Endothelial cell (in vitro differentiated cells): Measurements from ENCODE around the gene KCTD15. TPM values are rescaled to one million over a fixed set of nuclear protein-coding genes. Genes with fewer than 3 reads are reported as not detected.

Source experiments
- DNase-seq: peaks from one replicate; pipeline ENCODE4 v3.0.0; 2021; ENCODE audit warnings: low spot score
- H3K27ac Mint-ChIP-seq: one replicate; pipeline ENCODE4 v1.8.0; 2021; ENCODE audit warnings: mixed read lengths, inconsistent platforms; ENCODE audit not compliant: unreplicated experiment
- H3K27me3 Mint-ChIP-seq: one replicate; pipeline ENCODE4 v1.8.0; 2021; ENCODE audit warnings: mild to moderate bottlenecking, moderate library complexity, mixed read lengths, inconsistent platforms; ENCODE audit not compliant: unreplicated experiment
- H3K36me3 Mint-ChIP-seq: one replicate; pipeline ENCODE4 v1.8.0; 2021; ENCODE audit warnings: mild to moderate bottlenecking, low read depth, mixed read lengths, inconsistent platforms; ENCODE audit not compliant: unreplicated experiment
- H3K4me1 Mint-ChIP-seq: one replicate; pipeline ENCODE4 v1.8.0; 2021; ENCODE audit warnings: mild to moderate bottlenecking, mixed read lengths, inconsistent platforms; ENCODE audit not compliant: unreplicated experiment
- H3K4me3 Mint-ChIP-seq: one replicate; pipeline ENCODE4 v1.8.0; 2021; ENCODE audit warnings: mild to moderate bottlenecking, mixed read lengths, inconsistent platforms; ENCODE audit not compliant: unreplicated experiment
- H3K9me3 Mint-ChIP-seq: one replicate; pipeline ENCODE4 v1.8.0; 2021; ENCODE audit warnings: mixed read lengths, inconsistent platforms; ENCODE audit not compliant: unreplicated experiment
- total RNA-seq: library from RNA; stranded (reverse); fragmentation: NEBNext Ultra II Directional; extraction: Animal tissue kit (Norgen Biotek cat#: 25700); gene quantifications from one replicate; pipeline ENCODE4 v1.2.1, GENCODE V29; 2021; ENCODE audit not compliant: unreplicated experiment
- TF ChIP-seq, protein P1 (sequence below): fragments of 200-600 bp; sonication (generic); IDR thresholded peaks from one replicate; pipeline ENCODE4 v1.5.0; 2021; ENCODE audit warnings: antibody characterized with exemption; ENCODE audit not compliant: unreplicated experiment

Gene KCTD15
- total RNA-seq, 1 donor from 2014 or later, result 81.1 TPM

DNA sequence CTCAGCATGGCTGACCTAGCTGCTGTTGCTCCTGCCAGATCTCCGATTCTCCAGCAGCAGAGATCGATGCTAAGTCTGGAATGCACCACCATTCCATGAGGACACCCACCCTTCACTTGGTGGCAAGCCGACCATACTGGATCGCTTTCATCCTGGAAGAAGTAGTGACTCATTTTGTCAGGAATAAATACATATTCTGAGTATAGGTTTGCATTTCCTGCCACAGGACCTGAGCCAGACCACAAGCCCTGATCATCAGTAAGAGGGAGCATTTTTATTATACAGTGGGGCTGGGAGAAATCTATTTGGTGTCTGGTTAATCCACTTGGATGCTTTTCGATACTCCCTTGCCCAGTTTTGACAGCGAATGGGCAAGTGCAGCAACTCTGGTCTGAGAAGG, 10.9 kb upstream of the KCTD15 start:
- Mint-ChIP-seq H3K9me3 (no peaks in the 10 kb centered on the region), H3K4me1 (no peaks in the 10 kb centered on the region), H3K36me3 (no peaks in the 10 kb centered on the region), H3K27ac (no peak overlapping the region), H3K4me3 (no peak overlapping the region), H3K27me3 (peaks cover 3% of the 10 kb centered on the region)
- no peak for DNase-seq
- TF ChIP-seq, protein P1, sequence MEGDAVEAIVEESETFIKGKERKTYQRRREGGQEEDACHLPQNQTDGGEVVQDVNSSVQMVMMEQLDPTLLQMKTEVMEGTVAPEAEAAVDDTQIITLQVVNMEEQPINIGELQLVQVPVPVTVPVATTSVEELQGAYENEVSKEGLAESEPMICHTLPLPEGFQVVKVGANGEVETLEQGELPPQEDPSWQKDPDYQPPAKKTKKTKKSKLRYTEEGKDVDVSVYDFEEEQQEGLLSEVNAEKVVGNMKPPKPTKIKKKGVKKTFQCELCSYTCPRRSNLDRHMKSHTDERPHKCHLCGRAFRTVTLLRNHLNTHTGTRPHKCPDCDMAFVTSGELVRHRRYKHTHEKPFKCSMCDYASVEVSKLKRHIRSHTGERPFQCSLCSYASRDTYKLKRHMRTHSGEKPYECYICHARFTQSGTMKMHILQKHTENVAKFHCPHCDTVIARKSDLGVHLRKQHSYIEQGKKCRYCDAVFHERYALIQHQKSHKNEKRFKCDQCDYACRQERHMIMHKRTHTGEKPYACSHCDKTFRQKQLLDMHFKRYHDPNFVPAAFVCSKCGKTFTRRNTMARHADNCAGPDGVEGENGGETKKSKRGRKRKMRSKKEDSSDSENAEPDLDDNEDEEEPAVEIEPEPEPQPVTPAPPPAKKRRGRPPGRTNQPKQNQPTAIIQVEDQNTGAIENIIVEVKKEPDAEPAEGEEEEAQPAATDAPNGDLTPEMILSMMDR, result no peak

DNA sequence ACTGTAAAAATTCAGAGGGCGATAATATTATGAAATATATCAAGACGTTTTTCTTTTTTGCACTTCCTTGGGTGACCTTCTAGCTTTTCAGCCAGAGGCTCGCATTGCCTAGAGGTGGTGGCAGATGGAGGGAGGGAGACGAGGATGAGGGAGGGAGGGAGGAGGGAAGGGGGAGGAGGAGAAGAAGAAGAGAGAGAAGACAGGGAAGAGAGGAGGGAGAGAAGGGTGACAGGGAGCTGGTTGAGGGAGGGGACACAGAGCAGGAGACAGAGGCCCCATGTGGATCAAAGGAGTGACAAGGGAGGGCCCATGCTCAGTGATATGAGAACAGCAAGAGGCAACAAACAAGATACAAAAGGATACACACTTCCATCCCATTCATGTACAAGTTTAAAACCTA, 8.0 kb upstream of the KCTD15 start:
- Mint-ChIP-seq H3K27ac (no peak overlapping the region), H3K4me1 (no peaks in the 10 kb centered on the region), H3K36me3 (no peaks in the 10 kb centered on the region), H3K4me3 (no peak overlapping the region), H3K27me3 (peaks cover 1% of the 10 kb centered on the region), H3K9me3 (no peaks in the 10 kb centered on the region)
- TF ChIP-seq, protein P1, result no peak
- DNase-seq, result no peak

DNA sequence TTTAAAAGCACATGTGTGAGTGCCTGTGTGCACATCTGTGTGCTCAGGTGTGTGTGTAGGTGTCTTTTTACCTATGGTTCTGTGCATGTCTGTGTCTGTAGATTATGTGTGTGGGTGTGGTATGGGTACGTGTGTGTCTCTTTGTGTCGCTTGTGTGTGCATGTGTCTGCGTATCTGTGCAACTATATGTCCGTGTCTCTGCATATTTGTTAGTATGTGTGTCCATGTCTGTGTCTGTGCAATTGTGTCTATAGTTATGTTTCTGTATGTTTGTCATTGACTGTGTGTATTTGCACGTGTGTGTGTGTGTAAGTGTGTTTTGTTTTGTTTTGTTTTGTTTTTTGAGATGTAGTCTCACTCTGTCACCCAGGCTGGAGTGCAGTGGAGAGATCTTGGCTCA, 7.3 kb upstream of the KCTD15 start:
- Mint-ChIP-seq H3K27me3 (peaks cover 1% of the 10 kb centered on the region), H3K4me3 (no peak overlapping the region), H3K9me3 (no peaks in the 10 kb centered on the region), H3K36me3 (no peaks in the 10 kb centered on the region), H3K4me1 (no peaks in the 10 kb centered on the region), H3K27ac (no peak overlapping the region)
- TF ChIP-seq, protein P1, result no peak
- DNase-seq, result no peak

DNA sequence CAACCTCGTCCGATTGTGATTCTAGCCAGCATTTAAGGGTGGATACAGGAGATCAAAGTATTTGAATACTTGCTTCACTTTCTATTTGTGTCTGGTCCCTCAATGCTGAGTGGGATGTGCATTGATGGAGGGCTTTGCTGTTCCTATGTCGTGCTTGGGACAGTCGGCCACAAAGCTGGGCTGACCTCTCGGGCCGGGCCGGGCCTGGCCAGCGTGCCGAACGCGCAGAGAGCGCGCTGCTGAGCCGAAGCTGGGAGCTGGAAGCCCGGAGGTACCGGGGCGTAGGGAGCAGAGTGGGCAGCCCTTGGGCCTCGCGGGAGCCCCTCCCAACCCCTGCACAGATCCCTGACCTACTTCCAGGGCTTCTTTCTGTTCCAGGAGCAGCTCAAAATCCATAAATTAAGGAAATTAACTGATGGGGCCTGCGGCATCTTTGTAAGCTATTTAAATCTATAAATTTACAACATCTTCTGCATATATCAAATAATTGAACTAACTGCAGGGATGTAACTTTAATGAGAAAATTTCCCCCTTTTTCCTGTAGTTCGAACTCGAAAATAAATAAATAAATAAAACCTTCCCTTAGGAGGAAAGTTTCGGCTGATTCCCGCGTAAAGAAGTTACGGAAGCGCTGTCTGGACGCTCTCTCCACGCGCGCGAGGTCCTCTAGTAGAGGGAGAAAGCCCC, 1.8 kb upstream of the KCTD15 start:
- Mint-ChIP-seq H3K27ac (peak overlapping the region; percentile 87), H3K27me3 (peaks cover 2% of the 10 kb centered on the region), H3K9me3 (no peaks in the 10 kb centered on the region), H3K36me3 (peaks cover 8% of the 10 kb centered on the region), H3K4me1 (peaks cover 15% of the 10 kb centered on the region), H3K4me3 (peak overlapping the region; percentile 86)
- peak; percentile 35 for DNase-seq
- TF ChIP-seq, protein P1, result no peak

DNA sequence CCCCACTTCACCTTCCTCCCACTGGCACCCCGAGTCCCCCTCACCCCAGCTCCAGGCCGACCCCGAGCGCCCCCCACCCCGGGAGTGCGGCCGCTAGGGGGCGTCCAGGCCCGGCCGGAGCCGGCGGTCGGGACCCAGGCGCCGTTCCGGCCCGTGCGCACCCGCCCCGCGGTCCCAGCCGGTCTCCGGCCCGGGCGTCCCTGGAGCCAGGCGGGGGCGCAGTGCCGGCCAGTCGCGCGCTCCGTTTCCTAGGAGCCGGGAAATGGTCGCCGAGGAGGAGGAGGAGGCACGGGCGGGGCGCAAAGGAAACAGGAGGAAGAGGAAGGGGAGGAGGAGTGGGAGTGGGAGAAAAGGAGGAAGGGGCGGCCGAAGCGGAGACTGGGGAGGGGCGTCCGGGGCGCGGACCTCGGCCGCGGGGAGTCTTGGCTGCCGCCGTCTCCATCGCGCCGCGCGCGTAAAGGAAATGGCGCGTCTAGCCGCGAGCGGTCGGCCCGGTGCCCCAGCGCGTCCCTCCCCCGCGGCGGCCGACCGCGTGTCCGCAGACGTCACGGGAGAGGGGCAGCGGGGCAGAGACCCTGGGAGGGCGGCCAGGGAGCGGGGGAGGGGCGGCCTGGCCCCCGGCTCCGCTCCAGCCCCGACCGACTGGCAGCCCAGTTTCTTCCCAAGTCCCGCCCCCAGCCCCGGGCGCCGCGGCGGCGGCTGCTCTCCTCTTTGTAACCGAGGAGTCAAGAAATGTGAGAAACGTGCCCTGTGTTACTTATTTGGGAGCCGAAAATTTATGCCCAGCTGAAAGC, 1.1 kb upstream of the KCTD15 start:
- TF ChIP-seq, protein P1, result peak; percentile 99
- no peaks in the 10 kb centered on the region for H3K9me3 Mint-ChIP-seq
- H3K27ac Mint-ChIP-seq, result peak overlapping the region; percentile 87
- H3K4me1 Mint-ChIP-seq, result peaks cover 21% of the 10 kb centered on the region
- H3K36me3 Mint-ChIP-seq, result peaks cover 15% of the 10 kb centered on the region
- peaks cover 2% of the 10 kb centered on the region for H3K27me3 Mint-ChIP-seq
- peak; percentile 95 for DNase-seq
- peak overlapping the region; percentile 89 for H3K4me3 Mint-ChIP-seq
